ENCODE results near the gene CNN3. TPM values are rescaled to one million over a fixed set of nuclear protein-coding genes. Genes with fewer than 3 reads are reported as not detected.

Gene CNN3
- total and polyA plus RNA-seq, 2 experiments from 2014 or later: 101 to 135 TPM

DNA sequence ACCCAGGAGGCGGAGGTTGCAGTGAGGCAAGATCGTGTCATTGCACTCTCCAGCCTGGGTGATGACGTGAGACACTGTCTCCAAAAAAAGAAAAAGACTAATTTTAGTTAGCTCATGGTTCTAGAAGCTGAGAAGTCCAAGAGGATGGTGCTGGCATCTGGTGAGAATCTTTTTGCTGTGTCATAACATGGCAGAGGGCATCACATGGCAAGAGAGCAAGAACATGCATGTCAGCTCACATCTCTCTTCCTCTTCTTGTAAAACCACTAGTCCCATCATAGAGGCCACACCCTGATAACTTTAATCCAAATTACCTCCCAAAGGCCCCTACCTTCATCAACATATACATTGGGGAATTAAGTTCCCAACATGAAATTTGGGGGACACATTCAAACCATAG lies 13.8 kb upstream of the CNN3 start:
- Histone ChIP-seq H3K4me3 (no peak overlapping the region), H3K27me3 (no peaks in the 10 kb centered on the region), H3K4me1 (ENCODE audit: low read depth) (peaks cover 9% of the 10 kb centered on the region), H3K27ac (no peak overlapping the region), H3K36me3 (no peaks in the 10 kb centered on the region), H3K9me3 (ENCODE audit: low read depth) (no peaks in the 10 kb centered on the region)
- TF ChIP-seq, protein P1, sequence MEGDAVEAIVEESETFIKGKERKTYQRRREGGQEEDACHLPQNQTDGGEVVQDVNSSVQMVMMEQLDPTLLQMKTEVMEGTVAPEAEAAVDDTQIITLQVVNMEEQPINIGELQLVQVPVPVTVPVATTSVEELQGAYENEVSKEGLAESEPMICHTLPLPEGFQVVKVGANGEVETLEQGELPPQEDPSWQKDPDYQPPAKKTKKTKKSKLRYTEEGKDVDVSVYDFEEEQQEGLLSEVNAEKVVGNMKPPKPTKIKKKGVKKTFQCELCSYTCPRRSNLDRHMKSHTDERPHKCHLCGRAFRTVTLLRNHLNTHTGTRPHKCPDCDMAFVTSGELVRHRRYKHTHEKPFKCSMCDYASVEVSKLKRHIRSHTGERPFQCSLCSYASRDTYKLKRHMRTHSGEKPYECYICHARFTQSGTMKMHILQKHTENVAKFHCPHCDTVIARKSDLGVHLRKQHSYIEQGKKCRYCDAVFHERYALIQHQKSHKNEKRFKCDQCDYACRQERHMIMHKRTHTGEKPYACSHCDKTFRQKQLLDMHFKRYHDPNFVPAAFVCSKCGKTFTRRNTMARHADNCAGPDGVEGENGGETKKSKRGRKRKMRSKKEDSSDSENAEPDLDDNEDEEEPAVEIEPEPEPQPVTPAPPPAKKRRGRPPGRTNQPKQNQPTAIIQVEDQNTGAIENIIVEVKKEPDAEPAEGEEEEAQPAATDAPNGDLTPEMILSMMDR (IDR thresholded peaks at IDR 0.05; ENCODE audit: low read depth, low read length): no peak
- no peak for DNase-seq (ENCODE audit: low read depth in 1 of 2, low spot score in 1 of 2)

DNA sequence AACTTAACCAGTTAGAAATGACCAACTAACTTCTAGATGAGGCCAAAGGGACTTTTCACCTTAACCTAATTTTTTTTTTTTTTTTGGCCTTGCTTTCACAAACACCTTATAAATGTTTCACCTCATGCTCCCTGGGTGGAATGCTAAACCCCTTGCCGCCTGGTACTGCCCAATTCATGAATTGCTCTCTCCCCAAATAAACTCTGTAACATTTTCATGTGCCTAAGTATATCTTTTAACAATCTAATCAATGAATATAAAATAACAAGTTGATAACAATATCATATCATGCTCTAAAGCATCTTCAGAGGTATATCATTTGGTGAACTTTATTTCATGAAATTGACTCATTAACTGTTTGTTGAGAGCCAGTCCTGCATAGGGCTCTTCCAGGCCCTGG lies 10.9 kb upstream of the CNN3 start:
- Histone ChIP-seq H3K4me3 (no peak overlapping the region), H3K4me1 (ENCODE audit: low read depth) (peaks cover 9% of the 10 kb centered on the region), H3K9me3 (ENCODE audit: low read depth) (no peaks in the 10 kb centered on the region), H3K27ac (no peak overlapping the region), H3K27me3 (no peaks in the 10 kb centered on the region), H3K36me3 (no peaks in the 10 kb centered on the region)
- DNase-seq (ENCODE audit: low read depth in 1 of 2, low spot score in 1 of 2): no peak
- TF ChIP-seq, protein P1 (IDR thresholded peaks at IDR 0.05; ENCODE audit: low read depth, low read length): no peak

DNA sequence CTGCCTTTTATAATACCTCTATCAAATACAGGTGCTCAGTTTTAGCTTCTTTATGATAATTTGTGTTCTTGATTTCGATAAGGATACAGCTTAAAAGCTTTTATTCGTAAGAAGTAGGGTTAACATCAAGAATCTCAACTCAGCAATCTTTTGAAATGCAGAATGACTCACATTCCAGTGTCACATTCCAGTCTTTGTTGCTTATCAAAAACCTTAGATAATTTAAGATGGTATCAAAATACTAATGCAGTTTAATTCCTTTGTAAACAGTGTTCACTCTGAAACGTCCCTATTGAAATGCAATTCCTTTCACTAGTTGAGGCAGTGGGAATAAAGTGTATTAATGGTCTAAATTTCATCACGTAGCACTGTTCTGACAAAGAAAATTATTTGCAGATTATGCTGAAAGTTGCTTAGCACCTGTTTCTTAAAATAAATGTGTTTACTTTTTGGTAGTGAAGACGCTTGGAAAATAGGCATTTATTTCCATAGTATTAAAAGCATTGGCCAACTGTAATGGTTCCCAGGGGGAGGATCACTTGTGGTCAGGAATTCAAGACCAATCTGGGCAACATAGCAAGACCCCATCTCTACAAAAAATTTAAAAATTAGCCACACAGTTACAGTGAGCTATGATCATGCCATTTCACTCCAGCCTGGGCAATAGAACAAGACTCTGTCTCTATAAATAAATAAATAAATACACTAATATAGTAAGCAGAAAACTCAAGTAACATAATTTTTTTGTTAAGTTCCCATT lies 10.1 kb upstream of the CNN3 start:
- Histone ChIP-seq H3K27ac (peak overlapping the region; percentile 52), H3K4me1 (ENCODE audit: low read depth) (peaks cover 9% of the 10 kb centered on the region), H3K27me3 (no peaks in the 10 kb centered on the region), H3K9me3 (ENCODE audit: low read depth) (no peaks in the 10 kb centered on the region), H3K4me3 (no peak overlapping the region), H3K36me3 (no peaks in the 10 kb centered on the region)
- no peak for DNase-seq (ENCODE audit: low read depth in 1 of 2, low spot score in 1 of 2)
- TF ChIP-seq, protein P1 (IDR thresholded peaks at IDR 0.05; ENCODE audit: low read depth, low read length): no peak

DNA sequence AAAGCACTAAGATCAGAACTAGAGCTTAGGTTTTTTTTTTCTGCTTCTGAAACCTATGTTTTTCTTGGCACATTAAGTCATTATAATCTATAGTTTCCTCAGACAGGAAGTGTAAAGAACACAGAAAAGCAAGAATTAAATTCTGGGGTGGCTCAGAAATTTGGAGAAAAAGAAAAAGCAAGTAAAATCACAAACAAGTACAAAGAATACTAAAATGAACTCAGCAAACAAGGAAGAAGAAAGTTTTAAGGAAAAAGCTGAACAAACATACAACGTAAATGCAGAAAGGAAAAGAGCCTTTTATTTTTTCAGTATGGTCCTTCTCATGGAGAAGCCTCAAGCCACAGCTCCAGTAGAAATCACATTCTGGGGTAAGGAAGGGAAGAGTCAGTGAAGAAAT lies 8.6 kb upstream of the CNN3 start:
- H3K4me3 ChIP-seq: no peak overlapping the region
- peak in 1 of 2 donors; percentile 45 for DNase-seq (ENCODE audit: low read depth in 1 of 2, low spot score in 1 of 2)
- H3K4me1 ChIP-seq (ENCODE audit: low read depth): peaks cover 9% of the 10 kb centered on the region
- H3K27ac ChIP-seq: no peak overlapping the region
- no peaks in the 10 kb centered on the region for H3K36me3 ChIP-seq
- no peaks in the 10 kb centered on the region for H3K27me3 ChIP-seq
- TF ChIP-seq, protein P1 (IDR thresholded peaks at IDR 0.05; ENCODE audit: low read depth, low read length): no peak
- no peaks in the 10 kb centered on the region for H3K9me3 ChIP-seq (ENCODE audit: low read depth)

DNA sequence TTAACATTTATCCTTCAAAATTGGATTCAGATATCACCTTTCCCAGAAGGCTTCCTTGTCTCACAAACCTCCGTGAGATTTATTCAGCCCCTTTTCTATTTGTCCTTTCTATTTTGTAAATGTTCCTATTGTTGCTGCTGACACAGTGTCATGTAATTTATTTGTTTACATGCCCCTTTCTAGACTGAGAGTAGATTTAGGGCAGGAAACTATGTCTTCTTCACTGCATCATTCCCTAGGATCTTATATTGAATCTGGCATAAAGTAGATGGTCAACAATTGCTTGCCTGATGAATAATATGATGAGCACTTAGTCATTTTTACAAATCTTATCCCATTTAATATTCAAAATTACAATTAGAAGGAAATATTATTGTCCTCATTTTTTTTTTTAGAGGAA lies 8.1 kb upstream of the CNN3 start:
- Histone ChIP-seq H3K27me3 (no peaks in the 10 kb centered on the region), H3K4me1 (ENCODE audit: low read depth) (peaks cover 9% of the 10 kb centered on the region), H3K4me3 (no peak overlapping the region), H3K36me3 (no peaks in the 10 kb centered on the region), H3K9me3 (ENCODE audit: low read depth) (no peaks in the 10 kb centered on the region), H3K27ac (no peak overlapping the region)
- TF ChIP-seq, protein P1 (IDR thresholded peaks at IDR 0.05; ENCODE audit: low read depth, low read length): no peak
- no peak for DNase-seq (ENCODE audit: low read depth in 1 of 2, low spot score in 1 of 2)
